ENCODE measurements around the gene WNT7B.

Gene WNT7B

GRCh38 chr22:45933506-45934167 lies 43.3 kb downstream of the WNT7B start:
- no peak for DNase-seq

DNA sequence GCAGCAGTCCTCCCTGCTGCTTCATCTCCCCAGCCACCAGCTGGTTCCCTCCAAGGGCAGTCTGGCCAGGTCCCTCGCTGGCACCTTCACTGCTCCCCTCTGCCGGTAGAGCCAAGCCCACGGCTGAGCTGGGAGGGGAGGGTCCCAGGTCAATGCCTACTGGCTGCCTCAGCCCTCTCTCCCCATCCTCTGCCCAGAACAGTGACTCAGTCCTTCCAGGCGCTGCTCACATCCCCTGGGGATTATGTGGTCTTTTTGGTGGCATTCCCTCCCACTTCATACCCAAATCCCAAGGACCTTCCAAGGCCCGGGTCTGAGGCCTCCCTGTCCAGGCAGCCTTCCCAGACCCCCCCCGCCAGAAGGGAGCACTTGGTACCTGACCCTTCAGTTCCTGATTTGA lies 44.9 kb downstream of the WNT7B start:
- DNase-seq, result no peak

- DNase-seq, result no peak
Measured at GRCh38 chr22:45931042-45931441, 45.9 kb downstream of the WNT7B start.

DNA sequence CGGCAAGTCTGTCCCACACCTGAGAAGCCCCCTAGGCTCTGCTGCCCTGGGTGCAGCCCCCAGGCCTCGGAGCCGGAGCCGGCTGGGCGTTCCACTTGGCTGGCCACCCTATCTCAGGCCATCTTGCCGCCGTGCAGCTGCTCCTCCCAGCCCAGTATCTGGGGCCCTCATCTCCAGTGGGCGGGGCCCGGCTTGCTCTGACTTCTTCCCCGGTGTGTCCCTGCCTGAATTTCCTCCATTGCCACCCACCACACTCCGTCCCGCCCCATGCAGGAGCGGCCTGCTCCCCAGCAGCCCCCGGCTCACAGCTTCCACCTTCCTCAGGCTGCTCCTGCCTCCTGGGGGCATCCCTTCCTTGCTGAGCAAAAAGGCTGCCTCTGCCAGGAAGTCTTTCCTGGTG lies 46.6 kb downstream of the WNT7B start:
- DNase-seq, result no peak

GRCh38 chr22:45929649-45930048 lies 47.3 kb downstream of the WNT7B start:
- no peak for DNase-seq

DNA sequence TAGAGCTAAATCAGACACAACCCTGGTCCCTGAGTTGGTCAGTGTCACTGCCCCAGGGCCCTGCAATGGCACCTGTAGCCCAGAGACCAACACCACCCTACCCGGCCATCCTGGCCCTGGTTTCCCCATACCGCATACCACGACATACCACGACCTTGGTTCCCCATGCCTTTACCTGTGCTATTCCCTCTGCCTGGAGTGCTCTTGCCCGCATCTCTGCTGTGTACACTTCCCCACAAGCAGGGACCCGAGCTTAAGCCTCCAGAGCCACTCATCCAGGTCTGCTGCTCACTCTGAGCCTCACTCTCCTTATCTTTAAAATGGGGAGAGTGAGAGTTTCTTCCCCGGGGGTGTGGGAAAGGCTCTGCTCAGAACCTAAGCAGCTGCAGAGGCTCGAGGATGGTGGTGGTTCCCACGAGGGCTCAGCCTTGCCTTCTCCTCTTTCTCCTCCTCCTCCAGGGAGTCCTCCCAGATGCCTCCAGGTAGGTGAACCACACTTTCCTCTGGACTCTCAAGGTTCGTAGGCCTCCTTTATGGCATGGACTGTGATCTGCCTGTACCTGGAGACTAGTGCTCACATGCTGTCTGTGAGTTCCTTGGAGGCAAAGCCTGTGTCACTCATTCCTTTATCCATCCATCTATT lies 48.1 kb downstream of the WNT7B start:
- no peak for DNase-seq

GRCh38 chr22:45927059-45927458 lies 49.9 kb downstream of the WNT7B start:
- DNase-seq, result no peak

- no peak for DNase-seq
Measured at GRCh38 chr22:45926433-45926832, 50.5 kb downstream of the WNT7B start.

DNA sequence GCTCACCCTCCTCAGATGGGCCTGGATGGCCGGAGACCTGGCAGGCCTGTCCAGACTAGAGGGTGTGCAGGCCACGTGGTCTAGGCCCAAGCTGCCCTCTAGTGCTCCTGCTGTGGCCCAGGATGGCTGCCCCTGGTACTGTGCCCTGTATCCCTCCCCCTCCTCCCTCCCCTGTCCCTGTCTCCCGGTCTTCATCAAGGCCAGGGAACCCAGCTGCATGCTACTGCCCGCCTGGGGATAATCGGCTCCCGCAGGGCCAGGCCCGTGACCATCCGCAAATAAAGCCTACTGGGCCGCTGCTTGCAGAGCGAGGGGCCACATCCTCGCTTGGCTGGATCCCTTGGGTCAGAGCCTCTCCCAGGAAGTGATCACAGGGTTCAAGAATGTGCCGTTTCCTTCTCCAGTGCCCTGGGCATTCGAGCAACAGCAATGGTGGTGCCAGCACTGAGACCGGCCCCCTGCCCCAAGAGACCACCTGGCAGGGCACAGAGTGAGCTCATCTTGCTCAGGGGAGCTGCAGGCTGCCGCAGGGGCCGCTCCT lies 51.1 kb downstream of the WNT7B start:
- no peak for DNase-seq

DNA sequence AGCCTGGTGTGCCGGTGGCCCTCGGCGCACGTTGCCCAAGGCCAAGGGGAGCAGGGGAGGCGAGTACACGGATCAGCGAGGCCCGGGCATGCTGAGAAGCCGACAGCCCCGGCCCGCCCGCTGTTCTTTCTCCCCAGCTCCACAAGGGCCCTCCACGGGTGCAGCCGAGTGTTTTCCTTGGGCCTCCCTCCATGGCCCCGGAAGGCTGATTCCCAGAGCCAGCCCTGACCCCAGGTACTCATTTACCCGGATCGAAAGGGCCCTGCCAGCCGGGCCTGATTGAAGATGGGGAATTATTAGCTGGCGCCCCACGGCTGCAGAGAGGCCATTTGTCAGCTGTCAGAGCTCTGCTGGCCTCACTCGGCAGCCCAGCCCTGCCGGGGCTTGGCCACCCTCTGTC lies 53.1 kb downstream of the WNT7B start:
- no peak for DNase-seq

GRCh38 chr22:45923212-45923611 lies 53.8 kb downstream of the WNT7B start:
- DNase-seq, result no peak

- DNase-seq, result no peak
Measured at GRCh38 chr22:45922661-45923060, 54.3 kb downstream of the WNT7B start.

DNA sequence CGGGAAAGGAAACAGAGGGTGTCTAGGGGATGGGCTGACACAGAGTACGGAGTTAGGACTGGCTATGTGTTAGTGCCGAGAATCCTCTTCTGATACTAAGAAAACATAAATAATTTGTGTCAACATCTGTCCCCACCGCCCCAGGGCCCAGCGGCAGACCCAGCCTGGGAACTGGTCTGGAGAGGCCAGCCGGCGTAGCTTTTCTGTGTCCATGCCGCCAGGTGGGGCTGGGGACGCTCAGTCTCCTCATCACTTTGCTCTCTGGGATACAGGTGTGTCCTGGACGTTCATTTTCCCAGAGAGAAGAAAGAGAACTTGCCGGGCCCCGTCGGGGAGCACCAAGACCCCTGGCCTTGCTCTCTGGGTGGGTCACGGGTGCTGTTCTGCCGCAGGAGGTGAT lies 54.7 kb downstream of the WNT7B start:
- DNase-seq, result no peak

- no peak for DNase-seq
Measured at GRCh38 chr22:45919504-45920286, 57.3 kb downstream of the WNT7B start.

DNA sequence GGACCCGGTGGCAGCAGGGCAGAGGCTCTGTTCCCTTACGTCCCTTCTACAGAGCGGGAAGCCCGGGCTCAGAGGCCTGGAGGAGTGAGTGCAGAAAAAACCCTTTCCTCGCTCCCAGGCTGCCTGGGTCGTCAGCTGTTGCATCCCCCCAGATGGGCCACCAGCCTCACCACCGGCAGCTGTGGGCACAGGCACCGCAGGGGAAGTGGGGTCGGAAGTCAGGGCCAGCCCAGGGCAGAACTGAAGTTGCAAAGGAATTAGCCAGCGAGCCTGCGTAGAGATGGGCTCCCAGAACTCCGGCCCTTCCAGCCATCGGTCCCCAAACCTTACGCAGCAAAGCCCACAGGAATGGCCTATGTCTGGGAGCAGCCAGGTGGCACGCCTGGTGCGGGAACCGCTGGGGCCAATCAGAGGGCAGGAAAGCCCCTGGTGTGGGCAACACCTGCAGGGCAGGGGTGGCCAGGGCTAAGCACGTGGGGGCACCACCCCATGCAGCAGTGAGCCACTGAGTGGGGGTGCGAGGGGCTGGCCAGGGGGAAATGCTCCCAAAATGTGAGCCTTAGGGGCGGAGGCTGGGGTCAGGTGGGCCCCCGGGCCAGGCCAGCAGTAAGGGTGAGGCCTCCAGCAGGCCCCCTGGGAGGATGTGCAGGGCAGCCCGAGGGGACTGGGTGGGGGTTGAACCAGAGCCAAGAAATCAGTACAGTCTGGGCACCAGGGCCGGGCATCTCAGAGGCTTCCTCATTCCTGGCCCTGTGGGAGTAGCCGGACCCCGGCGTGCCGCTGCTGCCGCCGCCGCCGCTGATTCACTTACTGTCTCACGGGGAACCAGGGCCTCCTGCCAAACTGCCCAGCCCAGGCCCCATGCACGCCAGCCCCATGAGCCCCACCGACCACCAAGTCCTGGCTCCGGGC lies 58.2 kb downstream of the WNT7B start:
- DNase-seq, result no peak

DNA sequence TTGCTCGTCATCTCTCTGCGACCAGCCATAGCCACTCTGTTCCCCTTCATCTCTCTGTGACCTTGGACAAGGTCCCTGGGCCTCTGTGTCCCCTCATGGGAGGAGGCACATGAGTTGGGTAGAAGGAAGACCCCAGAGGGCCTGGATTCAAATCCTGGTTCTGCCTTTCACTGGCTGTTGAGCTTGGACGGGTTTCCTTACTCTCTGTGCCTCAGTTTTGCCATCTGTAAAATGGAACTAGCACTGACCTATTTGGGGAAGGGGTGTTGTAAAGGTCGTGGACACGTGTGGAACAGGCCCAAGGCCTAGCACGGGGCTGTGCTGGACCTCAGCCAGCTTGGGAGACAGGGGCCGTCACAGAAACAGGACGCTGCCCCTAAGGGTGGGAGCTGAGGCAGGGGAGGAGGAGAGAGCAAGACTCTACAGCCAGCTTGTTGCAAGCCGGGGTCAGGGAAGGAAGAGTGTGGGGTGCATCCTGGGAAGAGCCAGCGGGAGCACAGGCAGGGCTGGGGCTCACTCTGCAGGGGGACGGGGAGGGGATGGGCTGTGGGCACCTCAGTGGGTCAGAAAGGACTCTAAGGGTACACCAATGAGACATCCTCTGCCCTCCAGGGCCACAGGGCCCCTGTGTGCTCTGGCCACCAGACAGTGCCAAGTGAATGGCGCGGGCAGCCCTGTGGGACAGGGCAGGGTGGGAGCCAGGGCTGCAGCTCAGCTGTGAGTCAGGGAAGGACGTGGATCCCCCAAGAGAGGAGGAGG lies 59.1 kb downstream of the WNT7B start:
- DNase-seq, result no peak

- DNase-seq, result no peak
Measured at GRCh38 chr22:45917146-45917545, 59.8 kb downstream of the WNT7B start.

- DNase-seq, result no peak
Measured at GRCh38 chr22:45916515-45916914, 60.4 kb downstream of the WNT7B start.

DNA sequence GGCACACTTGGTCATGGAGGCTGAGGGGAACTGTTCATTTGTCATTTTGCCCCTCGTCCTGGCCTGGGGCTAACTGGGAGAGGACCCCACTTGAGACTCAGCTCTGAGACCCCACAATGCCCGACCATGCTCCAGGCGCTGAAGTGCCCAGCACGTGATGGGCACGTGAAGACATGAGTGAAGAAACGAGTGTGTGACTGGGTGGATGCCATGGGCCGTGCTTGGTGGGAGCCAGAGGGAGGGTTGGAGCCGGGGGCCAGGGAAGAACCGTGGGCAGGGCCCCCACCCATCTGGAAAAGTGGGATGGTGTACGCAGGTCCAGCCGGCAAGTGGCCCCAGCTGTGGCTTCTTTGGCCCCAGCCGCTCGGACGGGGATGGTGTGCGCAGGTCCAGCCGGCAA lies 61.1 kb downstream of the WNT7B start:
- DNase-seq, result no peak

DNA sequence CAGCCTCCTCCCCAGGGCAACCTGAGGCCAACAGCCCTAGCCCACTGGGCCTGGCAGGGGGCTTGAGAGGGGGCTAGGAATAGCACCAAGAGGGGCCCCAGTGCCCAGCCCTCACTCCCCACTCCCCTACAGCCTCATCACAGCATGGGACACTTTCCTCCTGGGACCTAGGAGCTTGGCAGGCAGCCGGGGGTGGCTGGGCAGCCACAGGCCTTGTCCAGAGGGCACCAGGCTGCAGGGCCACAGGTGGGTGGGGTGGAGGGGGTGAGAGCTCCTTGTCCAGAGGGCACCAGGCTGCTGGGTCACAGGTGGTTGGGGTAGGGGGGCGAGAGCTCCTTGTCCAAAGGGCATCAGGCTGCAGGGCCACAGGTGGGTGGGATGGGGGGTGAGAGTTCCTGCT lies 61.8 kb downstream of the WNT7B start:
- no peak for DNase-seq

DNA sequence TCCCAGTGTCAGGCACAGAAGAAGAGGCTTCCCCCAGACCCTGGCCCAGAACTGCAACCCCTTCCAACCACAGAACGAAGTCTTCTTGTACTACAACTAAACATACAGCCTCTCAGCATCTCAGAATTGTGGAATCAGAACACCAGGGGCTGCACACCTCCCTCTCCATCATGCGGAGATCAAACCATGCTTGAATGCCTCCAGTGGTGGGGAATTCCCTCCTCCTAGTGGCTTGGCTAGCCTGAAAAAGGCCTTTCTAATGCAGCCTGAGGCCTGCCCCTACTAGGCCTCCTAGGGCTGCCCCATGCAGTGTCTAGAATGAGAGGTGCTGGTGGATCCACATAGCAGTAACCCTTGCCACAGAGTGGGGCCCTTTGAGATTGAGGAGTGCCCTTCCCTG lies 62.7 kb downstream of the WNT7B start:
- DNase-seq, result no peak

Data from nucleus accumbens (tissue), 56 donors.